Chondrocyte (in vitro differentiated cells): Measurements from ENCODE around the gene TBCEL. TPM values are rescaled to one million over a fixed set of nuclear protein-coding genes. Genes with fewer than 3 reads are reported as not detected.

Experiments
- DNase-seq: peaks from one replicate; pipeline ENCODE4 v3.0.0; 2021; ENCODE audit warnings: mixed read lengths, low spot score
- H3K27ac Mint-ChIP-seq: one replicate; pipeline ENCODE4 v1.8.0; 2021; ENCODE audit warnings: mild to moderate bottlenecking, moderate library complexity, mixed read lengths; ENCODE audit not compliant: unreplicated experiment
- H3K27me3 Mint-ChIP-seq: 2 replicates; pipeline ENCODE4 v1.8.0; 2021; ENCODE audit warnings: low read depth, mixed read lengths
- H3K36me3 Mint-ChIP-seq: 2 replicates; pipeline ENCODE4 v1.8.0; 2021; ENCODE audit warnings: low read depth, mixed read lengths
- H3K4me1 Mint-ChIP-seq: 2 replicates; pipeline ENCODE4 v1.8.0; 2021; ENCODE audit warnings: low read depth, mild to moderate bottlenecking, mixed read lengths
- H3K4me3 Mint-ChIP-seq: one replicate; pipeline ENCODE4 v1.8.0; 2021; ENCODE audit warnings: mild to moderate bottlenecking, moderate library complexity, mixed read lengths; ENCODE audit not compliant: unreplicated experiment
- H3K9me3 Mint-ChIP-seq: 2 replicates; pipeline ENCODE4 v1.8.0; 2021; ENCODE audit warnings: low read depth, mixed read lengths
- total RNA-seq: library from RNA; stranded (reverse); gene quantifications from 3 replicates; pipeline ENCODE4 v1.2.1, GENCODE V29; 2021
- TF ChIP-seq, protein P1 (sequence below): fragments of 200-600 bp; sonication (generic); IDR thresholded peaks from 2 replicates; pipeline ENCODE4 v1.5.0; 2021; ENCODE audit warnings: antibody characterized with exemption, mild to moderate bottlenecking, moderate library complexity

TBCEL gene
- total RNA-seq, 1 donor from 2014 or later, result 29.6 TPM

DNA sequence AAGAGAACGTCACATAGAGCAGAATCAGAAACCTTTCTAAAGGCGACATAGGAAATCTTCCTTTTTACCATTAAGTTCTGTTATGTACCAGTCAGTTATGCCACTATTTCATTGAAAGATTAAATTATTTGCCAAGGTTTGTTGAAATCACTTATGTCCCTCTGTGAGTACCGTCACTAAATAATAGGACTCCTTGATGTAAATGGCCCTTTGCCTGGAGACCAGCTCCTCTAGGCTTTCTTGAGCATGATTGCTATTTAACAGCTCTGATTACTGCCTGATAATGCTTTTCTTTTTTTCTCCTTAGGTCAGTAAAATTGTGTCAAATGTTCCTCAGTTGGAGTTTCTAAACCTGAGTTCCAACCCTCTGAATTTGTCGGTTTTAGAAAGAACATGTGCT, 29.3 kb downstream of the TBCEL start:
- no peaks in the 10 kb centered on the region for H3K9me3 Mint-ChIP-seq
- TF ChIP-seq, protein P1, sequence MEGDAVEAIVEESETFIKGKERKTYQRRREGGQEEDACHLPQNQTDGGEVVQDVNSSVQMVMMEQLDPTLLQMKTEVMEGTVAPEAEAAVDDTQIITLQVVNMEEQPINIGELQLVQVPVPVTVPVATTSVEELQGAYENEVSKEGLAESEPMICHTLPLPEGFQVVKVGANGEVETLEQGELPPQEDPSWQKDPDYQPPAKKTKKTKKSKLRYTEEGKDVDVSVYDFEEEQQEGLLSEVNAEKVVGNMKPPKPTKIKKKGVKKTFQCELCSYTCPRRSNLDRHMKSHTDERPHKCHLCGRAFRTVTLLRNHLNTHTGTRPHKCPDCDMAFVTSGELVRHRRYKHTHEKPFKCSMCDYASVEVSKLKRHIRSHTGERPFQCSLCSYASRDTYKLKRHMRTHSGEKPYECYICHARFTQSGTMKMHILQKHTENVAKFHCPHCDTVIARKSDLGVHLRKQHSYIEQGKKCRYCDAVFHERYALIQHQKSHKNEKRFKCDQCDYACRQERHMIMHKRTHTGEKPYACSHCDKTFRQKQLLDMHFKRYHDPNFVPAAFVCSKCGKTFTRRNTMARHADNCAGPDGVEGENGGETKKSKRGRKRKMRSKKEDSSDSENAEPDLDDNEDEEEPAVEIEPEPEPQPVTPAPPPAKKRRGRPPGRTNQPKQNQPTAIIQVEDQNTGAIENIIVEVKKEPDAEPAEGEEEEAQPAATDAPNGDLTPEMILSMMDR, result no peak
- H3K27me3 Mint-ChIP-seq, result no peaks in the 10 kb centered on the region
- no peak overlapping the region for H3K27ac Mint-ChIP-seq
- peaks cover 18% of the 10 kb centered on the region for H3K36me3 Mint-ChIP-seq
- DNase-seq, result no peak
- no peak overlapping the region for H3K4me3 Mint-ChIP-seq
- H3K4me1 Mint-ChIP-seq, result peaks cover 5% of the 10 kb centered on the region

DNA sequence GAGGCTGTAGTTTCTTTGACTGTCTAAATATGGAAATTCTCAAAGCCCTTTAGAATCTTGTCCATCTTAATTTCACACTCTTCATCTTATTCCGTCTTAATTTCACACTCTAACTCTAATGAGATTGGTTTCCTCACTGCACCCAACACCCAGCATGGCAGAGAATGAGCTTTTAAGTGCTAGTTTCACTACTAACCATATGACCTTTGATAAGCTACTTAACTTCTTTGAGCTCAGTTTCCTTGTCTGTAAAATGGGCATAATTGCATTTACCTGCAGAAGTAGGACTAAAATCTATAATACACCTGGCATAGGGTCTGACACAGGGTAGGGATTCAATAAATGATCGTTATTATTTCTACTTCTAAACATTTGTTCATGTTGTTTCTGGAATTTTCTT, 30.4 kb downstream of the TBCEL start:
- peaks cover 17% of the 10 kb centered on the region for H3K36me3 Mint-ChIP-seq
- H3K4me3 Mint-ChIP-seq, result no peak overlapping the region
- TF ChIP-seq, protein P1, result no peak
- no peaks in the 10 kb centered on the region for H3K27me3 Mint-ChIP-seq
- no peaks in the 10 kb centered on the region for H3K9me3 Mint-ChIP-seq
- H3K27ac Mint-ChIP-seq, result no peak overlapping the region
- no peaks in the 10 kb centered on the region for H3K4me1 Mint-ChIP-seq
- no peak for DNase-seq

DNA sequence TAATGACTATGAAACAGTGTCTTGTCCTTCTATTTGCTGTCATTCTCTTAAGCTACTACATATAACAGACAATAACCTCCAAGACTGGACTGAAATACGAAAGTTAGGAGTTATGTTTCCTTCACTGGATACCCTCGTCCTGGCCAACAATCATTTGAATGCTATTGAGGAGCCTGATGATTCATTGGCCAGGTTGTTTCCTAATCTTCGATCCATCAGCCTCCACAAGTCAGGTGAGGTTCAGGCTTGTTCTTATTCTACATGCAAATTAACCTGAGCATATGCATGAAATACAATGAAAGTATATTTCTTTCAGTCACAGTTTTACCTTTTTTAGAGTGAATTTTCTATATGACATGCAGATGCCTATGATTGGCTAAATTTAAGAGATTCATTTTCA, 31.2 kb downstream of the TBCEL start:
- H3K36me3 Mint-ChIP-seq, result peaks cover 18% of the 10 kb centered on the region
- no peaks in the 10 kb centered on the region for H3K27me3 Mint-ChIP-seq
- no peak overlapping the region for H3K27ac Mint-ChIP-seq
- H3K4me3 Mint-ChIP-seq, result no peak overlapping the region
- TF ChIP-seq, protein P1, result no peak
- no peaks in the 10 kb centered on the region for H3K4me1 Mint-ChIP-seq
- DNase-seq, result no peak
- H3K9me3 Mint-ChIP-seq, result no peaks in the 10 kb centered on the region

DNA sequence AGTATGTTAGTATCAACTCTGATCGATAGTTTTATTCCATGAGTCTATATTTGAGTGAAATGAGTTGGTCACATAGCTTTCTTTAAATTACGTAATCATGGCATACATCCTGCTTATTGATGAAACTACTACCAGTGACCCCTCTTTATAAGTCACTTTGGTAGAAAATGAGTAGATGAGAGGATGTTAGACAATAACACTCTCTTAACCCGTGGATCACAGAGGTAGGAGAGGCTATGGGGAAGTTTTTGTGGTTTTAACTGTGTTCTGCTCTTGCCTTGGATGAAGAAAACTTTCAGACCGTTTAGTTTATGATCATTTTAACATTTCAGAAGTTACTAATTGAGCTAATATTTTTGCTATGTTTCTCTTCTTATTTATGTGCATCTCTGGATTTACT, 34.0 kb downstream of the TBCEL start:
- no peak overlapping the region for H3K27ac Mint-ChIP-seq
- no peaks in the 10 kb centered on the region for H3K27me3 Mint-ChIP-seq
- no peaks in the 10 kb centered on the region for H3K4me1 Mint-ChIP-seq
- TF ChIP-seq, protein P1, result no peak
- DNase-seq, result no peak
- no peaks in the 10 kb centered on the region for H3K9me3 Mint-ChIP-seq
- peaks cover 22% of the 10 kb centered on the region for H3K36me3 Mint-ChIP-seq
- no peak overlapping the region for H3K4me3 Mint-ChIP-seq

DNA sequence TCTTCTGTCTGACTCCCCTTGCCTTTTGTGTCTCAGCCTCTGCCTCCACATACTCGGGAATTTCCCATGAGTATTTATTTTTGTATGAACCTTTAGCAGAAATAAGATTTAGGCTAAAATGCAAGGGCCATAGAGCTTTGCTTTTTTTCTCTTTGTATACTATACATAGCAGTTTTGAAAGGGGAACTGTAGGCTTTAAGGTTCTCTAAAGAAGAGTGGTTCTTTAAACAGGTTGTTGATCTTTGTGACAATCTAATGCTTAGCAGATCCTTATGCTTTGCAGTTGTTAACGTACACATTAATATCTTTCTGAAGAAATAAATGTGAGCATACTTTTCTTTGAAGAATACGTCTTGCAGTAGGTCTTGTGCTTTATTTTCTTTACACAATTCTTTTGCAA, 35.0 kb downstream of the TBCEL start:
- H3K36me3 Mint-ChIP-seq, result peaks cover 18% of the 10 kb centered on the region

More for the DNA sequence above, 35.0 kb downstream of the TBCEL start:
- Mint-ChIP-seq H3K4me1 (no peaks in the 10 kb centered on the region), H3K27ac (no peak overlapping the region), H3K4me3 (no peak overlapping the region), H3K27me3 (no peaks in the 10 kb centered on the region), H3K9me3 (no peaks in the 10 kb centered on the region)
- TF ChIP-seq, protein P1, result no peak
- DNase-seq, result no peak
